Upper lobe of left lung (tissue), 6 donors: ENCODE results near the gene RUNX2. TPM values are rescaled to one million over a fixed set of nuclear protein-coding genes. Genes with fewer than 3 reads are reported as not detected.

Experiments used
- ATAC-seq, 2 donors: fragments of 200-7000 bp; cut with Tn5 transposase; one replicate each; pipeline ENCODE4 v1.9.1; 2022; ENCODE audit warnings: mild to moderate bottlenecking in 2 of 2, moderate library complexity in 2 of 2; ENCODE audit not compliant: low FRiP score in 2 of 2
- DNase-seq, 2 donors: peaks; one replicate each; pipeline ENCODE4 v3.0.0-alpha.2; 2019 to 2020
- H3K27ac ChIP-seq, 4 donors: fragments of 200-600 bp; sonication (generic); one replicate each; pipeline ENCODE4 v1.5.1; 2016 to 2019
- H3K27me3 ChIP-seq, 4 donors: fragments of 200-600 bp; sonication (generic); one replicate each; pipeline ENCODE4 v1.5.1; 2017 to 2019
- H3K36me3 ChIP-seq, 4 donors: fragments of 200-600 bp; sonication (generic); one replicate each; pipeline ENCODE4 v1.5.1; 2016 to 2019
- H3K4me1 ChIP-seq, 4 donors: fragments of 200-600 bp; sonication (generic); one replicate each; pipeline ENCODE4 v1.5.1; 2018 to 2019
- H3K4me3 ChIP-seq, 4 donors: fragments of 200-600 bp; sonication (generic); one replicate each; pipeline ENCODE4 v1.5.1; 2017 to 2019; ENCODE audit warnings: mild to moderate bottlenecking in 2 of 4, moderate library complexity in 1 of 4
- H3K9me3 ChIP-seq, 4 donors: fragments of 200-600 bp; sonication (generic); one replicate each; pipeline ENCODE4 v1.5.1; 2018 to 2019
- EP300 ChIP-seq, 4 donors: sonication (generic); formaldehyde crosslinking; IDR thresholded peaks; one replicate each; pipeline ENCODE4 v1.5.1; 2017; ENCODE audit warnings: antibody characterized with exemption in 4 of 4, control low read depth in 2 of 4
- POLR2A ChIP-seq, 4 donors: fragments of 450-650 bp; IDR thresholded peaks; one replicate each; pipeline ENCODE4 v1.5.1; 2016 to 2017; ENCODE audit warnings: antibody characterized with exemption in 4 of 4, mild to moderate bottlenecking in 2 of 4
- POLR2AphosphoS5 ChIP-seq, 2 donors: sonication (generic); formaldehyde crosslinking; IDR thresholded peaks; one replicate each; pipeline ENCODE4 v1.5.1; 2017; ENCODE audit warnings: antibody characterized with exemption in 2 of 2
- WGBS, 2 donors: methylation state at CpG; one replicate each; pipeline ENCODE4 v1.1.5; 2017 to 2018; 5-methylcytosine and 5-hydroxymethylcytosine counted together
- total RNA-seq, 6 donors: library from RNA; depleted of rRNA in 4 of 6; stranded (reverse); fragments of >200 nt in 4 of 6; gene quantifications; one replicate each; pipeline versions ENCODE4 v1.1.0 to v1.2.1, GENCODE V29; 2016 to 2021
- TF ChIP-seq, protein P1 (sequence below), 6 experiments: fragments of 450-650 bp in 4 of 6; fragments of 200-600 bp in 2 of 6; sonication (generic) in 2 of 6; IDR thresholded peaks; one replicate each; pipeline ENCODE4 v1.5.1; 2016 to 2019; ENCODE audit warnings: antibody characterized with exemption in 6 of 6
- donor health status: DM: no; HTN: no; CAD: no; lungs with moderate emphysema.
- donor health status: DM: no; HTN: yes; CAD: no; lungs with severe emphysema.

The RUNX2 gene
- total RNA-seq, 6 donors from 2014 or later, result 2.6 to 12.2 (median 5.5) TPM

DNA sequence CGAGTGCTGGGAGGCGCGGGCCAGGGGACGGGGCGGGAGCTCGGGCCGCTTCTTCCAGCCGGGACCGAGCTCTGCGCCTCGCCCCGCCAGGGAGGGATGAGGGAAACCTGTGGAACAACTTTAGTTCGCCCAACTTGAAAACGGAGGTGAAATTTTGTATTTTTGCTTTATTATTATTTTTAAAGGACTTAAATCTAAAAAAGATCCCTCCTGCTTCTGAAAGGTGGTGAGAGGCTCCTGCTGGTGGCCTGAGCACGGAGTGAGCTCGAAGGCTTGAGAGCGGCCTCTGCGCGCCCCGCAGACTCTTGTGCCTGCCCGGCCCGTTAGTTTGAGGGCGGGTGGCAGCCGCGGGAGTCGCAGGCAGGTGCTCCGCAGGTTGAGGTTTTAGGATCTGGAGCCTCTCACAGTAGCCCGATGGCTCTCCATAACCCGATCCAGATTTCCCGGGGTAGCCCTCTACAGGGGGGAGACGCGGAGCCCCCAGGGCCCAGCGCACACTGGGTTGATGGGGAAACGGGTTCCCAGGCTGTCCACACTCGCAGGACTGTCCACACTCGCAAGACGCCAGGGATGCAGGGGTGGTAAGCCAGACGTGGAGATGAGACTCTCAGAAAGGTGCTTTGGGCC lies 95.8 kb downstream of the RUNX2 start:
- peak; percentile 56 to 89 for DNase-seq
- peak; percentile 47 to 57 for ATAC-seq
- peak overlapping the region; percentile 72 to 89 (median 84) for H3K27ac ChIP-seq
- no peaks in the 10 kb centered on the region for H3K9me3 ChIP-seq
- H3K4me1 ChIP-seq, result peaks cover 33 to 48% (median 42%) of the 10 kb centered on the region in 4 donors
- H3K27me3 ChIP-seq, result peaks cover 0 to 20% (median 9%) of the 10 kb centered on the region in 4 donors
- H3K4me3 ChIP-seq, result peak overlapping the region in 3 of 4 donors; percentile 57 to 69 (median 63)
- no peaks in the 10 kb centered on the region for H3K36me3 ChIP-seq
- 16 to 18% methylated on average over 36 to 38 of the region's 38 CpGs for WGBS, 2 donors
- TF ChIP-seq, protein P1, sequence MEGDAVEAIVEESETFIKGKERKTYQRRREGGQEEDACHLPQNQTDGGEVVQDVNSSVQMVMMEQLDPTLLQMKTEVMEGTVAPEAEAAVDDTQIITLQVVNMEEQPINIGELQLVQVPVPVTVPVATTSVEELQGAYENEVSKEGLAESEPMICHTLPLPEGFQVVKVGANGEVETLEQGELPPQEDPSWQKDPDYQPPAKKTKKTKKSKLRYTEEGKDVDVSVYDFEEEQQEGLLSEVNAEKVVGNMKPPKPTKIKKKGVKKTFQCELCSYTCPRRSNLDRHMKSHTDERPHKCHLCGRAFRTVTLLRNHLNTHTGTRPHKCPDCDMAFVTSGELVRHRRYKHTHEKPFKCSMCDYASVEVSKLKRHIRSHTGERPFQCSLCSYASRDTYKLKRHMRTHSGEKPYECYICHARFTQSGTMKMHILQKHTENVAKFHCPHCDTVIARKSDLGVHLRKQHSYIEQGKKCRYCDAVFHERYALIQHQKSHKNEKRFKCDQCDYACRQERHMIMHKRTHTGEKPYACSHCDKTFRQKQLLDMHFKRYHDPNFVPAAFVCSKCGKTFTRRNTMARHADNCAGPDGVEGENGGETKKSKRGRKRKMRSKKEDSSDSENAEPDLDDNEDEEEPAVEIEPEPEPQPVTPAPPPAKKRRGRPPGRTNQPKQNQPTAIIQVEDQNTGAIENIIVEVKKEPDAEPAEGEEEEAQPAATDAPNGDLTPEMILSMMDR (IDR thresholded peaks at IDR 0.05), result no peak
- TF ChIP-seq POLR2AphosphoS5 (IDR thresholded peaks at IDR 0.05) (no peak), POLR2A (IDR thresholded peaks at IDR 0.05) (no peak), EP300 (IDR thresholded peaks at IDR 0.05) (no peak)

DNA sequence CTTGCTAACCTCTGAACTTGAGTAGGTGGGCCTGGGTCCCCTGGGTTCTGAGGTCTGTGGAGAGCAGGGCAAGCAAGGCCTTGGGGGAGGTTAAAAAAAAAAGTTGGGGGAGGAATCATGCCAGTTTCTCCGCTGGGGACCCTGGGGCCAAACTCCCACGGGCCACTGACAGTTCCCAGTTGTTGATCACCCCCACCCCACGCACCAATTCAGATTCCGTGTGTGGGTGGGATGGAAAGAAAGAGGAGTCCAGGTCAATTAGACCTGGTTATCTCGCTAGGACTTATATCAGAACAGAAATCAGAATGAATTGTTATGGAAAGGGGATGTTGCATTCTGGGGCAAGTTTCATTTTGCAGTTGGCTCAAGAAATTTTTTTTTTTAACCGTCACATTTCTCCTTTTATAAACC lies 96.3 kb downstream of the RUNX2 start:
- TF ChIP-seq POLR2AphosphoS5 (IDR thresholded peaks at IDR 0.05), result no peak
- TF ChIP-seq, protein P1 (IDR thresholded peaks at IDR 0.05), result no peak
- no peak for TF ChIP-seq POLR2A (IDR thresholded peaks at IDR 0.05)
- TF ChIP-seq EP300 (IDR thresholded peaks at IDR 0.05), result no peak
- Histone ChIP-seq H3K27me3 (peaks cover 0 to 20% (median 9%) of the 10 kb centered on the region in 4 donors), H3K36me3 (no peaks in the 10 kb centered on the region), H3K4me3 (peak overlapping the region in 3 of 4 donors; percentile 57 to 69 (median 63)), H3K27ac (peak overlapping the region; percentile 72 to 89 (median 84)), H3K9me3 (no peaks in the 10 kb centered on the region), H3K4me1 (peaks cover 30 to 46% (median 38%) of the 10 kb centered on the region in 4 donors)
- 55 to 59% methylated on average over 6 of the region's 6 CpGs for WGBS, 2 donors
- ATAC-seq, result no peak
- DNase-seq, result no peak

DNA sequence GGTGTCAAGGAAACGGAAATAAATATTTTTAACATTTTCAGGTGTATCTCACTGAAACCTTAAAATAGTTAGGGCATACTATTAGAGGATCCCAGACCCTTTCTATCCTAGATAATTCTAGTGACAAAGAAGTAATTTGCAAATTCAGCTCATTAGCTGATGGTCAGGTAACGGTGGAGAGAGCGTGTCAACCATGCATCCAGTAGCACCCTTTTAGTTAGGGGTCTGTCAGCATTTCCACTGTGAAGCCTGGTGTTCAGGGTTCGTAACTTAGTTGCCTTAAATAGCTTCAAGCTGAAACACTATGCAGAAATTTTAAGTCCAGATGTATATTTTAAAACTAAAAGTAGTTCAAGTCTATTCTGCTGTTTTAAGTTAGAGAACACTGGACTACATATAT lies 98.1 kb downstream of the RUNX2 start:
- Histone ChIP-seq H3K27ac (no peak overlapping the region), H3K4me3 (no peak overlapping the region), H3K36me3 (no peaks in the 10 kb centered on the region), H3K4me1 (peaks cover 13 to 28% (median 21%) of the 10 kb centered on the region in 4 donors), H3K9me3 (no peaks in the 10 kb centered on the region), H3K27me3 (peaks cover 0 to 14% (median 2%) of the 10 kb centered on the region in 4 donors)
- WGBS, 2 donors, result 87 to 88% methylated on average over 4 of the region's 4 CpGs
- ATAC-seq (no peak), DNase-seq (no peak)
- TF ChIP-seq EP300 (IDR thresholded peaks at IDR 0.05) (no peak), POLR2AphosphoS5 (IDR thresholded peaks at IDR 0.05) (no peak), POLR2A (IDR thresholded peaks at IDR 0.05) (no peak)
- TF ChIP-seq, protein P1 (IDR thresholded peaks at IDR 0.05), result no peak

- WGBS, 2 donors, result 62 to 76% methylated on average over 2 of the region's 2 CpGs
- ATAC-seq, result no peak
- Histone ChIP-seq H3K9me3 (no peaks in the 10 kb centered on the region), H3K27ac (no peak overlapping the region), H3K4me1 (peaks cover 8 to 15% (median 12%) of the 10 kb centered on the region in 4 donors), H3K4me3 (no peak overlapping the region), H3K36me3 (no peaks in the 10 kb centered on the region), H3K27me3 (peaks cover 0 to 4% (median 1%) of the 10 kb centered on the region in 4 donors)
- DNase-seq, result no peak
- TF ChIP-seq, protein P1 (IDR thresholded peaks at IDR 0.05), result no peak
- TF ChIP-seq POLR2A (IDR thresholded peaks at IDR 0.05), result no peak
- no peak for TF ChIP-seq POLR2AphosphoS5 (IDR thresholded peaks at IDR 0.05)
- TF ChIP-seq EP300 (IDR thresholded peaks at IDR 0.05), result no peak
Observed at GRCh38 chr6:45427726-45428125, 99.6 kb downstream of the RUNX2 start.
